ENCODE data around the gene ST3GAL6.

GRCh38 chr3:98734306-98734705, 28.8 kb upstream of the ST3GAL6 start:
- TF ChIP-seq POLR2A (IDR thresholded peaks at IDR 0.05) (no peak), POLR2AphosphoS5 (IDR thresholded peaks at IDR 0.05) (no peak), EP300 (IDR thresholded peaks at IDR 0.05) (no peak)

All from sigmoid colon (tissue), 4 donors.